SJSA1 (cell line): ENCODE results near the gene MYCBP2. TPM values are rescaled to one million over a fixed set of nuclear protein-coding genes. Genes with fewer than 3 reads are reported as not detected.
"Not testable (repeated sequence)": the region's sequence is repeated elsewhere in the genome, so short reads cannot be mapped to it uniquely, and the experiment has no call there.

ENCODE experiments used
- DNase-seq, 2 experiments: peaks; one replicate each; pipeline ENCODE4 v3.0.0-alpha.2; 2015 to 2020; ENCODE audit warnings: low spot score in 2 of 2, low read depth in 1 of 2
- H3K27ac ChIP-seq: fragments of 250-450 bp; sonication (Bioruptor Pico); 2 replicates; pipeline ENCODE4 v1.5.1; 2020; ENCODE audit warnings: mild to moderate bottlenecking, moderate library complexity
- H3K27me3 ChIP-seq: fragments of 250-450 bp; sonication (Bioruptor Pico); replicated peaks from 2 replicates; pipeline ENCODE4 v1.5.1; 2020; ENCODE audit warnings: mild to moderate bottlenecking, moderate library complexity
- H3K36me3 ChIP-seq: fragments of 250-450 bp; sonication (Bioruptor Pico); 2 replicates; pipeline ENCODE4 v1.5.1; 2020; ENCODE audit warnings: mild to moderate bottlenecking
- H3K4me1 ChIP-seq: fragments of 250-450 bp; sonication (Bioruptor Pico); replicated peaks from 2 replicates; pipeline ENCODE4 v1.6.1; 2021; ENCODE audit warnings: mild to moderate bottlenecking
- H3K4me3 ChIP-seq: fragments of 250-450 bp; sonication (Bioruptor Pico); 2 replicates; pipeline ENCODE4 v1.5.1; 2020; ENCODE audit warnings: mild to moderate bottlenecking
- H3K9me3 ChIP-seq: fragments of 250-450 bp; sonication (Bioruptor Pico); replicated peaks from 2 replicates; pipeline ENCODE4 v1.5.1; 2020; ENCODE audit warnings: mild to moderate bottlenecking
- total RNA-seq: library from RNA; depleted of rRNA; stranded (reverse); fragments of >200 nt; shearing (Covaris generic); gene quantifications from 2 replicates; pipeline ENCODE4 v1.2.3, GENCODE V29; 2014

The MYCBP2 gene
- total RNA-seq, 1 experiment from 2014 or later: 53.2 TPM

DNA sequence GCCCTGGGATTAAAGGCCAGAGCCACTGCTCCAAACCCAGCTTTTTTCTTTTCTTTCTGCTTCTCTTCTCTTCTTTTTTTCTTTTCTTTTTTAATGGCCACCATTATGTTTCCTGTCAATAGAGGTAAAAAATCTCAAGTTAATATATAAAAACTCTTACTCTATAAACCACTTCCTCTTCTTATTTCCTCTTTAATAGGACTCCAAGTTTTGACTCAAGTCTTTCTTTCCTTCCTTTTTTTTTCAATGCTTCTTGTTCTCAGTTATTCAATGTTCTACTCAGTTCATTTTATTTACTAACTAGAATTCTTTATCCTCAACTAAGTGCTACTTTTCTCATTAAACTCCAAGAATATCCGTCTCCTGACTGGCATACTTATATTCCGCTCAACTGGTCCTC is 27.1 kb upstream of the MYCBP2 start:
- Histone ChIP-seq H3K27me3 (peaks cover under 1% of the 10 kb centered on the region), H3K27ac (no peak overlapping the region), H3K9me3 (no peaks in the 10 kb centered on the region), H3K4me1 (no peaks in the 10 kb centered on the region), H3K36me3 (no peaks in the 10 kb centered on the region), H3K4me3 (no peak overlapping the region)
- DNase-seq: no peak

DNA sequence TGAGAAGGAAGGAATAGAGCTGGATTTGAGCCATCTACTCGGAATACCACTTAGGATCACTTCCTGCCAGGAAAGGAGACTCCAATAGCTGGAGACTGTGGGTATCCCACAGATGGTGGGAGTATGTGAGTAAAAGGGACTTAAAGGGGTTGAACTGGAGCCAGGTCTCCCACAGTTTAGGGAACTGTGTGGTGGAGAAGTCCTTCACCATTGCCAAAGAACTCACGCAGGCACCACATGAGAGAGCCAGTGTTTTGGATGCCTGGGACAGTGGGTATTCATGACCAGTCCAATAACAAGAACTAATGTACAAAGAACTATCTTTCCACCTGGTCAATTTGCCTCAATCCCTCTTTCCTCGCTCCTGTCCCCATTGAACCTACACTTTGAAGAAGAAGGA is 24.4 kb upstream of the MYCBP2 start:
- Histone ChIP-seq H3K27me3 (peaks cover 2% of the 10 kb centered on the region), H3K27ac (no peak overlapping the region), H3K36me3 (no peaks in the 10 kb centered on the region), H3K4me3 (no peak overlapping the region), H3K9me3 (no peaks in the 10 kb centered on the region), H3K4me1 (no peaks in the 10 kb centered on the region)
- no peak for DNase-seq

DNA sequence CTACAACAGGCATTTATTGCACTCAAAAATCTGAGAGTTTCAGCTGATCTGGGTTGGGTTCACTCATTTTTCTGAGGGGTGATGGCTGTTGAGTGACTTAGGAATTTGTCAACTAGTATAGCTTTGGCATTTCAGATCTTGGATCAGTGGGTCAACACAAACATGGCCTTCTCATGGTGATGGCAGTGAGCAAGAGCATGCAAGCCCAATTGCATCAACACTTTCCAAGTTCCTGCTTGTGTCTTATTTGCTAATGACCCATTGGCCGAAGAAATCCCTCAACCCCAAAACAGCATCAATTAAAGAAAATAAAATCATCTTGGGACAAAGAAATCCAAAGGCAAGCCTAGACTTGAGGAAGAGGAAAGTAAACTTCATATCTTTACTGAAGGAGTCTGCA is 23.9 kb upstream of the MYCBP2 start:
- no peak for DNase-seq
- no peak overlapping the region for H3K27ac ChIP-seq
- H3K27me3 ChIP-seq: peaks cover 2% of the 10 kb centered on the region
- H3K4me3 ChIP-seq: no peak overlapping the region
- no peaks in the 10 kb centered on the region for H3K4me1 ChIP-seq
- H3K36me3 ChIP-seq: no peaks in the 10 kb centered on the region
- no peaks in the 10 kb centered on the region for H3K9me3 ChIP-seq

DNA sequence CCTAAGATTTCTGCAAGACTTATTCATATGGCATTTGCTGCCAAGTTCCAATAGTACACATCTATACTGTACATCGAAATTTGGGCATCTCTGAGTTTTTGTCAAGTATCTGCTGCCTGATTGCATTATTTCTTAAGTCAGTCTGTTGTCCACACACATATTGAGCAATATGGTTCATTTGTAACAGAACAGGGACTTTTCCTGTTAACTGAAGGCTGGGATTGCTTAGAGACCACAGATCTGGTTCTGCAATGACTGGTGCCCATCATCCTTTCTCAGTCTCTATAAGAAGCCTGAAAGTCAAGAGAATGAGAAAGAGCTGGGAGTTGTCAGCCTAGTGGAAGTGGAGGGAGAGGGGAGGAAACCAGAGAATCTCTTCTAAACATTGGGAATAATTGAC is 22.5 kb upstream of the MYCBP2 start:
- H3K36me3 ChIP-seq: no peaks in the 10 kb centered on the region
- H3K4me3 ChIP-seq: no peak overlapping the region
- no peak for DNase-seq
- peaks cover 2% of the 10 kb centered on the region for H3K27me3 ChIP-seq
- H3K27ac ChIP-seq: no peak overlapping the region
- no peaks in the 10 kb centered on the region for H3K9me3 ChIP-seq
- no peaks in the 10 kb centered on the region for H3K4me1 ChIP-seq

DNA sequence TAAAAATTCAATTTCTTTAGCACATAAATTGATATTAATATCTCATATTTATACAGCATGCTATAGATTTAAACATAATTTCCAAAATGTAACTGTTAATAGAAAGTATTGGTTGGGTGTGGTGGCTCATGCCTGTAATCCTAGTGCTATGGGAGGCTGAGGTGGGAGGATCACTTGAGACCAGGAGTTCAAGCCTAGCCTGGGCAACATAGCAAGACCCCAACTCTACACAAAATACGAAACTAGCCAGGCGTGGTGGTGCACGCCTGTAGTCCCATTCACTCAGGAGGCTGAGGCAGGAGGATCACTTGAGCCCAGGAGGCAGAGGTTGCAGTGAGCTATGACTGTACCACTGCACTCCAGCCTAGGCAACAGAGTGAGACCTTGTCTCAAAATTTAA is 20.5 kb upstream of the MYCBP2 start:
- H3K36me3 ChIP-seq, H3K27me3 ChIP-seq, H3K9me3 ChIP-seq, H3K4me1 ChIP-seq, H3K27ac ChIP-seq, H3K4me3 ChIP-seq, DNase-seq: not testable (repeated sequence)

DNA sequence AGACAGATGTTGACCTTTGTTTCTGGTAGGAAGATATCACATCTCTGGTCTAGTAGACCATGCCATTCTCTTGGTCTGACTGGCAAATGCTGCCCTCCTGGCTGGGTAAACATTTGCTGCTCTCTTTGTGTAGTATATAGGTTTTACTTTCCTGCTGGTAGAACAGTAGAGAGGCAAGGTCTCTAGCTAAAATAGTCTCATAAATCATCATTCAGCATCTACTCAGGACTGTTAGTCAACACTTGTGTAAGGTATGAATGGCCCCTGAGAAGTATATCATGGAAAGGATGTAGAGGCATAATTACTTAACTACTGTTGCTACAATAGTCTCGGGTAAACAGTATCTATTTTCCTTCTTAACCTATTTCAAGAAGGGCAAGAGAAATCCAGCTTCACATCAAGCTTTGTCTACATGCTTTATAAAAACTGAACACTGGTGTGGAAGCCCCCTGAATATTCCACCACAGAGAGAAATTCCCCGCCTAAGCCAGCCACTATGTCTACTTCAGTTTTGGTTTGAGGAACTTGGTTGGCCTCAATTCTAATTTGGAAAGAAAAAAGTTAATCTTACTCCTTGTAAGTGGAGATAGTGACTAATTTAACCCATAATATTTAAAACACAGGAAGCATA is 18.4 kb upstream of the MYCBP2 start:
- no peak for DNase-seq
- H3K4me1 ChIP-seq: no peaks in the 10 kb centered on the region
- 0 out of 2 replicates have a peak, but pooled peaks cover 2% of the 10 kb centered on the region for H3K27me3 ChIP-seq
- H3K36me3 ChIP-seq: no peaks in the 10 kb centered on the region
- no peak overlapping the region for H3K4me3 ChIP-seq
- no peak overlapping the region for H3K27ac ChIP-seq
- no peaks in the 10 kb centered on the region for H3K9me3 ChIP-seq

DNA sequence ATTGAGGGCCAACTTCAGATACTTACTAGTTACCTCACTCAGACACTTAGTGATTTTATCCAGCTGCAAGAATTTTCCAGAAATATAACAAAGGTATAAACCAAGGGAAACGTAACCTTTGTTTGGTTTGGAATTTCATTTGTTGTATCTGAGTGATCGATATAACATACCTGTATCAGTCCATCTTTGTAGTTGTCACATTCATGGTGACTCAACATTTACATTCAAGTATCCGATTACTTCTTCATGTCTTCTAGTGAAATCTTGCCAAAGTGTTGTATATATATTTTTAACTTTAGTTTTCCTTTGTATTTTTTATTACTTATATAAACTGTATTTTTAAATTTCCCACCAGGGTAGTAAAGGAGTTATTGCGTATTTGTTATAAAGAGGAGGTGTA is 16.9 kb upstream of the MYCBP2 start:
- no peak for DNase-seq
- Histone ChIP-seq H3K27me3 (0 out of 2 replicates have a peak, but pooled peaks cover under 1% of the 10 kb centered on the region), H3K36me3 (no peaks in the 10 kb centered on the region), H3K27ac (no peak overlapping the region), H3K9me3 (no peaks in the 10 kb centered on the region), H3K4me3 (no peak overlapping the region), H3K4me1 (no peaks in the 10 kb centered on the region)

DNA sequence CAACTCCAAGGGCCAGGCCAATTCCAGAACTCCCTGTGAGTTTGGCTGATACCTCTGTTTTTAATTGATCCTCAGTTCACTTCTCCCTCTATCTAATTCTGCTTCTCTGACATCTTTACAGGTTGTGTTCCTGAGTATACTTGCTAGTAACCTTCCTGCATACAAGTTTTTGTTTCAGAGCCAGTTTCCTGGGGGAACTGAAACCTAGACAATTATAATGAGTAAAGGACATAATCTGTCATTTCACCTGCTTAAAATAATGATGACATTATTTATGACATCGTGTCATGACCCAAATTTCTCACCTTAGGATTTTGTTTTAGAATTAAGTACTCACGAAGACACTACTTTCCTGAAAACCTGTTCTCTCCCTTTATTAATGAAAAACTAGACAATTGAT is 12.5 kb upstream of the MYCBP2 start:
- Histone ChIP-seq H3K4me1 (no peaks in the 10 kb centered on the region), H3K36me3 (no peaks in the 10 kb centered on the region), H3K9me3 (no peaks in the 10 kb centered on the region), H3K27me3 (no peaks in the 10 kb centered on the region), H3K4me3 (no peak overlapping the region), H3K27ac (no peak overlapping the region)
- DNase-seq: no peak

DNA sequence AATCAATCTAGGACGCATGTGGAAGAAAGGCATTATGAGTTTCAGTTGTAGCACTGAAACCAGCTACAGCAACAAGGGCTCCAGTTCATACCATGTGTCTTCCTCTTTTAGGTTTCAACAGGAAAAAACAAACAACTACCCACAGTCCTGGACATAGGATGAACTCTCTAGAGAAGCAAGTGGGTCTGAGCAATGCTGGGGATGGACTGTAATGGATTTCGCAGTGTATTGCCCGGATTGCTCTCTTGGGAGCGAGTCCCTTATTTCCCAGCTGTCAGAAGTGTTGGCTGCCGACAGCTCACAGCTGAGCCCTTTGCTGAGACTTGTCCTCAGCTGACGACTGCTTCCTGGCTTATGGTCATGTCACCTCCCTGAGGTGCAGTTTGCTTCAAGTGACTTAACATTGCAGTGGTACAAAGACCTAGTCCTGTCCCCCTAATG is 12.1 kb upstream of the MYCBP2 start:
- DNase-seq: no peak
- Histone ChIP-seq H3K27me3 (no peaks in the 10 kb centered on the region), H3K9me3 (no peaks in the 10 kb centered on the region)

DNA sequence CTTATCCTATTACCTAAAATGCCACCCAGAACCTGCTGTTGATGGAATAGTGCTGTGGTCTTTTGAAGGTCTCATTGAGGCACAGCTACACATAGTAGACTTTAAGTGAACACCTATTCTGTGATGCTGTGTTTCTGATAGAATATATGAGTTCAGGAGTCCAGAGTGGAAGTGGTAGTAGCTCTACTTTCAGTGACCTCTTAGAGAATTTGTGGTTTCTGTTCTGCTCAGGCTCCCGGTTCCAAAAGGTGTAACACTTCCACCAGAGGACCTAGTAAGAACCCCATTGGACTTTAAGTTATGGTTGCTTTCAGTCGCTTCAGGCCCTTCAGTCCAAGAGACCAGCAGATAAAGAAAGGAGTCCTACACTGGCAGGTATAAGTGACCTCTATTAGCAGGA is 11.4 kb upstream of the MYCBP2 start:
- Histone ChIP-seq H3K9me3 (no peaks in the 10 kb centered on the region), H3K27me3 (no peaks in the 10 kb centered on the region), H3K36me3 (no peaks in the 10 kb centered on the region), H3K27ac (no peak overlapping the region), H3K4me1 (no peaks in the 10 kb centered on the region), H3K4me3 (no peak overlapping the region)
- no peak for DNase-seq

More for the DNA sequence above, 12.1 kb upstream of the MYCBP2 start:
- Histone ChIP-seq H3K4me3 (no peak overlapping the region), H3K36me3 (no peaks in the 10 kb centered on the region), H3K27ac (no peak overlapping the region), H3K4me1 (no peaks in the 10 kb centered on the region)

DNA sequence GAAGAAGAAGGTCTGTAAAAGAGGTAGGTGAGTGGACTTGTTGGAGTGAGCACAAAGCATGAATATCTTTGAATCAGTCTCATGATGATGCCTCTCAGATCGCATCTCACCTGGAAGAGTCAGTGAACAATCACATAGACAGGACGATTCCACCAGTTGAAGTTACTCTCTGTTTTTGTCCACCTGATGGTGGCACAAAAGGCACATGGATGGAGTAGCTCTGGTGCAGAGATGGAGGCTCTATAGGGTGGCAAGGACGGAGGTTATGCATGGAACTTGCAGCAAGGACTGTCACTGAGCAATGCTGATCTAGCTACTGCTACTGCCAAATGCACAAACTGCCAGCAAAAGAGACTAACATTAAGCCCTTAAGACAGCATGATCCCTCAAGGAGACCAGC is 10.3 kb upstream of the MYCBP2 start:
- Histone ChIP-seq H3K27me3 (no peaks in the 10 kb centered on the region), H3K9me3 (no peaks in the 10 kb centered on the region), H3K36me3 (no peaks in the 10 kb centered on the region), H3K4me1 (no peaks in the 10 kb centered on the region), H3K4me3 (no peak overlapping the region), H3K27ac (no peak overlapping the region)
- no peak for DNase-seq

DNA sequence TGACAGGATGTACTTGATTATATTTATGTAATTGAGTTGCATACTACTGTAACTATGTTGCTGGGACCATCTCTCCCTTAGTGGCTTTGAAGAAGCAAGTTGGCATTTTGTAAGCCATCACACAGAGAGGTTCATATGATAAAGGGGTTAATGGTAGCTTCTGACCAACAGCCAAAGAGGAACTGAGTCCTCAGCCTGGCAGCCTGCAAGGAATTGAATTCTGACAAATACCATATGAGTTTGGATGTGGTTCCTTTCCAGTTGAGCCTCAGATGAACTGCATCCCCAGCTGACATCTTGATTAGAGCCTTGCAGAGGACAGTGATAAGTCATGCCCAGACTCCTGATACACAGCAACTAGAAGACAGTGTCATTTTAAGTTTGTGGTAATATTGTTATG is 8.6 kb upstream of the MYCBP2 start:
- H3K9me3 ChIP-seq: no peaks in the 10 kb centered on the region
- no peak overlapping the region for H3K27ac ChIP-seq
- no peaks in the 10 kb centered on the region for H3K4me1 ChIP-seq
- H3K4me3 ChIP-seq: no peak overlapping the region
- no peak for DNase-seq
- H3K27me3 ChIP-seq: no peaks in the 10 kb centered on the region
- H3K36me3 ChIP-seq: no peaks in the 10 kb centered on the region

DNA sequence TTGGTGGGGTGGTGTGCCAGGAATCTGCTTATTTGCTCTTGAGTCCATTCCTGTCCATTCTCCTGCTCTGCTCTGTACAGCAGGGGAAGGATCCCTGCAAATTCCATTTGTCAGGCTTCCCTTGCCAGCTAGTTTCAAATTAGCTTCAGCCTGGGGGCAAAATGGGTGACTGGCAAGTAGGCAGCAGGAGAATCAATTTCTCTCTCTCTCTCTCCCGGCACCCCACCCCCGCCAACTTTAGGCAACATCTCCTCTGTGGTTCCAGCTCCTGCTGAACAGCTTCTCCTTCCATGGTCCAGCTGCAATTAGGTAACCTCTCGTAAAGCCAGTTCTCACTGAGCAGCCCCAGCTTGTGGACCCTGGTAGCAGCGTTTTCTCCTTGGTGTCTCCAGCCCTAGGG is 6.7 kb upstream of the MYCBP2 start:
- Histone ChIP-seq H3K4me3 (no peak overlapping the region), H3K27ac (no peak overlapping the region), H3K9me3 (no peaks in the 10 kb centered on the region), H3K4me1 (peaks cover 4% of the 10 kb centered on the region), H3K36me3 (no peaks in the 10 kb centered on the region), H3K27me3 (no peaks in the 10 kb centered on the region)
- no peak for DNase-seq

DNA sequence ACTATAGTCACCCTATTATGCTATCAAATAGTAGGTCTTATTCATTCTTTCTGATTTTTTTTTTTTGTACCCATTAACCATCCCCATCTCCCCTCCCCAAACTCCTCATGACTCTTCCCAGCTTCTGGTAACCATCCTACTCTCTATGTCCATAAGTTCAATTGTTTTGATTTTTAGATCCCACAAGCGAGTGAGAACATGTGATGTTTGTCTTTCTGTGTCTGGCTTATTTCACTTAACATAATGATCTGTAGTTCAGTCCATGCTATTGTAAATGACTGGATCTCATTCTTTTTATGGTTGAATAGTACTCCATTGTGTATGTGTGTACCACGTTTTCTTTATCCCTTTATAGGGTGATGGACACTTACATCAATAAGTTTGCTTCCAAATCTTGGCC is 4.5 kb upstream of the MYCBP2 start:
- peaks cover 5% of the 10 kb centered on the region for H3K36me3 ChIP-seq
- no peak overlapping the region for H3K27ac ChIP-seq
- no peaks in the 10 kb centered on the region for H3K27me3 ChIP-seq
- peaks cover 14% of the 10 kb centered on the region for H3K4me1 ChIP-seq
- no peak for DNase-seq
- no peaks in the 10 kb centered on the region for H3K9me3 ChIP-seq
- no peak overlapping the region for H3K4me3 ChIP-seq
